Activated T-cell treated with anti-CD3 and anti-CD28 coated beads, Interleukin-2, amount 50 U/mL, for 72 hours (primary cell): ENCODE data around the gene NCK2. TPM values are rescaled to one million over a fixed set of nuclear protein-coding genes. Genes with fewer than 3 reads are reported as not detected.

ENCODE experiments used
- ATAC-seq, 2 donors: fragments of 150-1000 bp; cut with Tn5 transposase; replicated peaks in 1 of 2; 2 replicates each; pipeline ENCODE4 v1.10.0; 2021; ENCODE audit warnings: moderate library complexity in 2 of 2, mild to moderate bottlenecking in 1 of 2
- DNase-seq, 2 donors: peaks; one replicate each; pipeline ENCODE4 v3.0.0; 2021 to 2022; ENCODE audit warnings: mixed read lengths in 1 of 2
- H3K27ac Mint-ChIP-seq: one replicate; pipeline ENCODE4 v1.8.0; 2022; ENCODE audit warnings: mild to moderate bottlenecking, moderate library complexity, mixed read lengths
- H3K27me3 Mint-ChIP-seq: one replicate; pipeline ENCODE4 v1.8.0; 2022; ENCODE audit warnings: low read depth, mixed read lengths
- H3K36me3 Mint-ChIP-seq, 2 donors: one replicate each; pipeline ENCODE4 v1.8.0; 2022; ENCODE audit warnings: mixed read lengths in 2 of 2, mild to moderate bottlenecking in 1 of 2; ENCODE audit not compliant: insufficient read depth in 2 of 2
- H3K4me1 Mint-ChIP-seq: one replicate; pipeline ENCODE4 v1.8.0; 2022; ENCODE audit warnings: low read depth, mixed read lengths
- H3K4me3 Mint-ChIP-seq, 2 donors: one replicate each; pipeline ENCODE4 v1.8.0; 2022; ENCODE audit warnings: mild to moderate bottlenecking in 2 of 2, mixed read lengths in 2 of 2, moderate library complexity in 2 of 2
- H3K9me3 Mint-ChIP-seq, 2 donors: one replicate each; pipeline ENCODE4 v1.8.0; 2022; ENCODE audit warnings: mixed read lengths in 2 of 2
- total RNA-seq, 2 donors: library from RNA; stranded (reverse); gene quantifications; one replicate each; pipeline ENCODE4 v1.2.3, GENCODE V29; 2022

The NCK2 gene
- total RNA-seq, 2 donors from 2014 or later, result 159 to 161 TPM

DNA sequence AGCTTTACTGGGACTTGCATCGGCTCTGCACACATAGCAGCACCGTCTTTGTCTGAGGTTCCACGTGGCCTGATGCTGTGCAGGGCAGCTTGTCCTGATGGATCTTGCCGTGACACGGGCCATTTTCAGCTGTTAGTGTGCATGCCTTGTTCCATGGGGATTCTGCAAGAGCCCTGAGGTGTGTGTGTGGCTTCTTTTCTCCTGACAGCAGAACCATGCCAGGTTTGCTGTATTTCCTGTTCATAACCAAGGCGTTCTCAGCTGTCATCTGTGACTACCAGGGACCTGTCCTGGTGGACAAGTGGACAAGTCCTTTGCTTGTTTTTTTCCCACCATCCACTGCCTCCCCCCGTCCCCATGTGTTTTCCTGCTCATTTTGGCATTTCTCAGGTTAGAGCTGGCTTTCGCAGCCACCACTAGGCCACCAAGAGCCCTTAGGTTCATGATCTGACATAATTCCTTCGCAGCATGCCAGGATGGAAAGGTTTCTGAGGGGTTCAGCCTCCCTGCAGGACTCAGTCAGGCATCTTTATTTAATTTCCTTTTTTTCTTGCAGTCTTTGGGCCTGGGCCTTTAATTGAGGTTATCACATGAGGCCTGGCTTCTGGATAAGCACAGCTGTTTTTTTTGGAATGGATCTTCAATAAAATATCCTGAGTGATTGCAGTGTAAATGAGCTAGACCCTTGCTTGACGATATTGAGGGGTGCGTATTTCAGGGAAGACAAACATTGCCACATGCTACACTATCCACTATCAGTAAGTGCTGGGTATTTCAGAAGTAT, 139.4 kb downstream of the NCK2 start:
- H3K36me3 Mint-ChIP-seq, result peaks cover 21 to 52% of the 10 kb centered on the region in 2 donors
- DNase-seq, result no peak
- peaks cover 84% of the 10 kb centered on the region for H3K4me1 Mint-ChIP-seq
- no peak for ATAC-seq
- H3K27ac Mint-ChIP-seq, result peak overlapping the region; percentile 58
- peaks cover 2 to 5% of the 10 kb centered on the region in 2 donors for H3K9me3 Mint-ChIP-seq
- peak overlapping the region in 1 of 2 donors; percentile 18 for H3K4me3 Mint-ChIP-seq
- H3K27me3 Mint-ChIP-seq, result no peaks in the 10 kb centered on the region

DNA sequence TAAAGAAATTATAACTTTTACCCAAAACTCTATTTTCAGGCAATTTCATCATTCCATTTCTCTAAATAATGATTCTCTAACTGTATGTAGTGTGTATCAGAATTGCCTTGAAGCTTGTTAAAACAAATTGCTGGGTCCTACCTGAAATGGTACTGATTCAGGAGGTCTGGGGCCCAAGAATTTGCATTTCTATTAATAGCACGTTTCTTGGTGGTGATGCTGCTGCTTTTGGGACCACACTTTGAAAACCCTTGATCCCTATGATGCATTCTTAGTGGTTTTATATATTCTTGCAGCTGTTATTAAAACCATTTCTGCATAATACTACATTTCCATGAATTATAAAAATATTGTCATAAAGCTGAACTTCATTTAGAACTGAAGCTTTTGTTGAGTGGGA, 140.7 kb downstream of the NCK2 start:
- H3K4me1 Mint-ChIP-seq, result peaks cover 83% of the 10 kb centered on the region
- H3K9me3 Mint-ChIP-seq, result peaks cover 2 to 5% of the 10 kb centered on the region in 2 donors
- no peaks in the 10 kb centered on the region for H3K27me3 Mint-ChIP-seq
- H3K27ac Mint-ChIP-seq, result peak overlapping the region; percentile 90
- H3K4me3 Mint-ChIP-seq, result peak overlapping the region; percentile 38 to 61
- H3K36me3 Mint-ChIP-seq, result peaks cover 19 to 51% of the 10 kb centered on the region in 2 donors
- ATAC-seq (no peak), DNase-seq (no peak)

DNA sequence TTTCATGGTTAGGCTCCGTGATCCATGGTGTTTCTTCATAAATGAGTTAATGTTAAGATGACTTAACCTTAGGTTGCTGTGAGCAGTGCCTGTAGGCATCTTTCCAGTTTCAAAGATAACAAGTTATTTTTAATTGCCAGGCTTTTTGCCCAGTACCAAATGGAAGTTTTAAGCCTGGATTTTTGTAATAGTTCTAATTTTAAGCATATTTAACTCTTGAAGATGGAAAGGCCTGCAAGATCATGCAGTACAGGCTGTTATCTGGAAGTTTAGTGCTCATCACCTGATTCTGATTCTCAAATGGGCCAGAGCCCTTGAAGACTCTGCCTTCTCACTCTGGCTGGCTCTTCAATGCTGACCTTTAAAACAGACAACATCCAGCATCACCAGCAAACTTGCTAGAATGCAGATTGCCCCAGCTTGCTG, 141.3 kb downstream of the NCK2 start:
- DNase-seq (no peak), ATAC-seq (no peak)
- Mint-ChIP-seq H3K36me3 (peaks cover 21 to 54% of the 10 kb centered on the region in 2 donors), H3K27me3 (no peaks in the 10 kb centered on the region), H3K4me3 (peak overlapping the region; percentile 38 to 61), H3K27ac (peak overlapping the region; percentile 90), H3K4me1 (peaks cover 88% of the 10 kb centered on the region), H3K9me3 (peaks cover 2 to 5% of the 10 kb centered on the region in 2 donors)

DNA sequence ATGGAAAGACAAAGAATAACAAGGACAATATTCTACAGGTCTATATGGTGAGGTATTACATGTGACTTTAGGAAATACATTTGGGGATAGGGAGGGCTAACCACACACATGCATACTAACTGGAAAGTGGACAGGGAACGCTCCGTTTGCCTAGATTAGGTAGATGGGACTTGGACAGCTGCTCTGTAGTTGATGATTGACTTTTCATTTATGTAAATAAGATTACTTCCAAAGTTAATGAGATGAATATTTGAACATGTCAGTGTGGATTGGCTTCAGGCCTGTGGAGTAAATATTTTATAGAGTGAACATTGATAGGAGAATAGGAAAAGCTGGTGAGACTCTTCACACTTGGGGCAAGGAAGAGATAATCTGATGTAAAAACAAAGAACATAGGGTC, 142.0 kb downstream of the NCK2 start:
- ATAC-seq (no peak), DNase-seq (no peak)
- peaks cover 21 to 54% of the 10 kb centered on the region in 2 donors for H3K36me3 Mint-ChIP-seq
- peaks cover 91% of the 10 kb centered on the region for H3K4me1 Mint-ChIP-seq
- H3K9me3 Mint-ChIP-seq, result peaks cover 2 to 5% of the 10 kb centered on the region in 2 donors
- H3K27ac Mint-ChIP-seq, result peak overlapping the region; percentile 90
- peak overlapping the region; percentile 9 to 61 for H3K4me3 Mint-ChIP-seq
- no peaks in the 10 kb centered on the region for H3K27me3 Mint-ChIP-seq

DNA sequence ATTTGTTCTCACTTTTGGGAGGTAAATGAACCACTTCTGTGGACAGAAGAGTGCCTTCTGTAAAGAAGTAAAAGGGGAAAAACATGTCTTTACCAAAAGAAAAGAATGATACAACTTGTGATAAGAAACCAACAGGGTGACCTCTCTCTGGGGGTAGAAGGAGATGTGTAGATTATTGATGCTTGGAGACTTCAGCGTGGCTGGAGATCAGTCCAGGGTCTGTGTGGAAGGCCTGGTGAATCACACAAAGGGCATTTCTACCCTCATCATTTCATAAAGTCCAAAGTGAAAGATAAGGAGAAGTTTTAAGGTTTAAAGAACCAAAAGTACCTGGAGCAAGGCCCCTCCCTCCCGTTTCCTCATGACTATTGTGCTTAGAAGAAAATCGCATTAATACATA, 142.5 kb downstream of the NCK2 start:
- Mint-ChIP-seq H3K27ac (peak overlapping the region; percentile 90), H3K4me3 (peak overlapping the region in 1 of 2 donors; percentile 61), H3K27me3 (no peaks in the 10 kb centered on the region), H3K4me1 (peaks cover 85% of the 10 kb centered on the region), H3K36me3 (peaks cover 21 to 51% of the 10 kb centered on the region in 2 donors), H3K9me3 (peaks cover 2 to 5% of the 10 kb centered on the region in 2 donors)
- DNase-seq (no peak), ATAC-seq (peak; percentile 30 to 39)

DNA sequence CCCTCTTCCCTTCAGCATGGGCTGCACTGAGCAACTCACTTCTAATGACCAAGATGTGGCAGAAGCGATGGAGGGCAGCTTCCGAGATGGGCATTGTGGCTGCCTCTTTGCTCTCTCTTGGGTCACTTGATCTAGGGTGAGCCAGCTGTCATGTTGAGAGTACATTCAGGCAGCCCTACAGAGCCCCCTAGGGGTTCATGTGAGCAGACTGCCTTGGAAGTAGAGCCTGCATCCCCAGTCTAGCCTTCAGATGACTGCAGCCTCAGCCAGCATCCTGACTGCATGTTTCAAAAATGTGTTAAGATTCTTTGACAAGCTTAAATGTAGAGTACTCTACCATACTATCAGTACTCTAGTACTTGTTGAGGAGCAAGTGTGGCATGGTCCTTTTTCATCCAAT, 143.9 kb downstream of the NCK2 start:
- Mint-ChIP-seq H3K9me3 (peaks cover 2 to 5% of the 10 kb centered on the region in 2 donors), H3K36me3 (peaks cover 23 to 54% of the 10 kb centered on the region in 2 donors), H3K27ac (peak overlapping the region; percentile 57), H3K4me3 (no peak overlapping the region), H3K27me3 (no peaks in the 10 kb centered on the region), H3K4me1 (peaks cover 71% of the 10 kb centered on the region)
- ATAC-seq (peak; percentile 67 to 74), DNase-seq (peak in 1 of 2 donors; percentile 48)

DNA sequence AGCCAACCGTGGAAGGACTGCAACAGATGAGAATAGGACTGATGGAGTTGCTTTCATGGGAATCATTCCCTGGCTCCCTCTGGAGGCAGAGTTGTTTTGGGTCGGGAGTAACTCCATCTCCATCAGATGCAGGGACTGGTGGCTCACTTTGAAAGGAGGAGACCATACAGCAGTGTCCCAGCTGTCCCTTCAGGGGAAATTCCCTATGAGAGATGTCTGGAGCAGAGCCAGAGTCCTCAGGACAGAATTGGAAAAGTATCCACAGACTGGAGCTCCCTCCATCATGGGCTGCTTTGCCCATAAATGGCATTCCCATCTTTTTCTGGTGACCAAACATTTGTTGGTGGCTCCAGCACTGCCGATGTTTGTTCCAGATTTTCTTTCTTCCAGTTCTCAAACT, 144.3 kb downstream of the NCK2 start:
- Mint-ChIP-seq H3K4me3 (no peak overlapping the region), H3K4me1 (peaks cover 67% of the 10 kb centered on the region), H3K27ac (peak overlapping the region; percentile 57), H3K27me3 (no peaks in the 10 kb centered on the region), H3K36me3 (peaks cover 23 to 58% of the 10 kb centered on the region in 2 donors), H3K9me3 (peaks cover 2 to 5% of the 10 kb centered on the region in 2 donors)
- DNase-seq, result no peak
- ATAC-seq, result no peak

DNA sequence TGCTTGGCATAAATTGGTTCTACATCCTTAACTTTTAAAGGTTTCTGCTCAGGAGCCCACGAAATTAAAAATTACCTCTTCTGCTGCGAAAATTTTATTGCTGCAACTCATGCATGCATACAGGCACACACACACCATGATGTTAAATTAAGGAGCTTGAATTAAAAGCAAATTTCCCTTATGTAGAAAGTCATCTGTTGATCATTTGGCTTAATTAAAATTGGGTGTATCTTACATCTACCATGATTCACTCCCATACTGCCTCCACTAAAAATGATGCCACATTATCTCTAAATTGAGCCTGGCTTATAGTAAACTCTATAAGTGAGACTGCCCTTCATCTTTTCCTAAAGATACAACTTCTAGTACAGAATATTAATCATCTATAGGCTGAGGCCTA, 145.4 kb downstream of the NCK2 start:
- DNase-seq (no peak), ATAC-seq (no peak)
- Mint-ChIP-seq H3K27ac (peak overlapping the region; percentile 4), H3K36me3 (peaks cover 22 to 62% of the 10 kb centered on the region in 2 donors), H3K9me3 (peaks cover 2 to 5% of the 10 kb centered on the region in 2 donors), H3K4me1 (peaks cover 65% of the 10 kb centered on the region), H3K27me3 (no peaks in the 10 kb centered on the region), H3K4me3 (no peak overlapping the region)

DNA sequence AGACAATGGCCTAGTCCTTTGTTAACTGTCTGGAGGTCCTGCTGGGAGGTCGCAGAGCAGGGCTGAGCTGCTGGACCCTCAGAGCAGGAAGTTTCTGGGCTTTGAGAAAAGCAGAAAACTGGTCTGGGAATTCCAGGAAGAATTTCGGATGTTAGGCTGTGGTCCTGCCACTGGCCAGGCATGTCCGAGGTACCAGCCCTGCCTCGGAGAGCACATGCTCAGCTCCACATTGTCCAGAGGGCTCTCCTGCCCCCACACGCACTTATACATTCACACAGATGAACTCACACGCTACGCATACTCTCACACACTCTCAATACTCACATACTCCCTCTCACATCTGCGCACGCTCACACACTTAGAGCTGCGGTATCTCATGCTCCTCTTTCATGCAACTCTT, 146.1 kb downstream of the NCK2 start:
- Mint-ChIP-seq H3K27ac (peak overlapping the region; percentile 82), H3K36me3 (peaks cover 22 to 66% of the 10 kb centered on the region in 2 donors), H3K4me3 (no peak overlapping the region), H3K9me3 (peaks cover 2 to 5% of the 10 kb centered on the region in 2 donors), H3K4me1 (peaks cover 68% of the 10 kb centered on the region), H3K27me3 (no peaks in the 10 kb centered on the region)
- ATAC-seq, result no peak
- no peak for DNase-seq

DNA sequence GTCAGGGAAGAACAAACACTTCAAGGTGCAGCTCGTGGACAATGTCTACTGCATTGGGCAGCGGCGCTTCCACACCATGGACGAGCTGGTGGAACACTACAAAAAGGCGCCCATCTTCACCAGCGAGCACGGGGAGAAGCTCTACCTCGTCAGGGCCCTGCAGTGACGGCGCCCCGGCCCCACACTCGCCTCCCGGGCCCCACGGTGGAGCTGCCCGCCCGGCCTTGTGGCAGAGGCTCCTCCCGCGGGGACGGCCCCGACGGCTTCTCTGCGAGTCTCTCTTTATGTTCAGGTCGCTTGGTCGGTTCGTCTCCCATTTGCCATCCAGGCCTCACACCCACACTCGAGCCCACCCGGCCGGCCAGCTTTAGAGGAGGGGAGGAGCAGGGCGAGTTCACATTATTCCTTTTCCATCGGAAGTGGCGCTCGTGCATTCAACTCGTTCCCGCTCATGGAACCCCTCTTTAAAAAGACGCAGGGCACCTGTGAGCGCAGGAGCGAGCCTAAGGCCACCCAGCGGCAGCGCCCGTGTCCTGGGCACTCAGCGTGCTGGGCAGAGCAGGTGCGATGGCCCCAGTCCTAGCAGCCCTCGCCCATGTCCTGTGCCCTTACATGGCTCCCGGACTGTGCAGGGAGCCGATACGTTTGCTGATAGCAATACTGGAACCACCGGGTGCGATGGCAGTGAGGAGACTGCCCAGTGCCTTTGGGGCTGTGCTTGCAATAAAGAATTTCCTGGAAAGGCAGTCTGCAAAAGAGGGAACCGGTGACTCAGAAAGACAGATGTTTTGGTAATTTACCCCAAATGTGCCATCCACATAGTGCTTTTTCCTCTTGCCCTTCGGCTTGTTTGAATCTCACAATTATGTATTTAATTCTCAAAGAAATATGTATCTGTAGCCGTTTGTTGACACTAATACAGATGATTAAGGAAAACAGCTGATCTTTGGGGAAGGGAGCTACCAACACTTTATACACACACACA, 148.6 kb downstream of the NCK2 start:
- DNase-seq (no peak), ATAC-seq (no peak)
- Mint-ChIP-seq H3K27me3 (no peaks in the 10 kb centered on the region), H3K9me3 (peaks cover 0 to 5% of the 10 kb centered on the region in 2 donors), H3K27ac (no peak overlapping the region), H3K4me1 (peaks cover 48% of the 10 kb centered on the region), H3K36me3 (peaks cover 17 to 58% of the 10 kb centered on the region in 2 donors), H3K4me3 (no peak overlapping the region)

DNA sequence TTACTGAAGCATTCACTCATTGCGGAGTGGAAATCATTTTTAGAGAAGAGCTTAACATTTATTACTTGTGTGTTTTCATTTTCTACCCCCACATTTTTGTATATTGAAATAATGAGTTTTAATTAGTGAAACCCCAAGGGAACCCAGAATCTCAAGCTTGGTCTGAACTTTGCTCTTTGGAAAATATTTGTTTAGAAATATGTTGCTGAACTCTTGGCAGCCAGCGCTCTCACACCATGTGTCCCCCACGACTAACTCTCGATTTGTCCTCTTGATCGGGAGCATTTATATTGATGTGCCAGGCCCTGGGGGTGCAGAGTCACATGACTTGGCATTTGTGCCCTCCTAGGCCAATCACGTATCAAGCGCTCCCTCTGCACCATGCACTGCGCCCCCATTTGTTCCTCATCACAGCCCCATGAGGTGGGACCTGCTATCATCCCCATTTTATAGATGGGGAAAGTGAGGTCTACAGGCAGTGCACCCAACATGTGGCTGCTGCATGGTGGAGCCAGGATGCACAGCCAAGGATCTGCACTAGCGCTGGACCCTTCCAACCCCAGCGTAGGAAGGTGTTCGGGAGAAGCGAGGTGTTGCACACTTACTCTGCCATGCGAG, 149.7 kb downstream of the NCK2 start:
- H3K9me3 Mint-ChIP-seq, result peaks cover 2 to 10% of the 10 kb centered on the region in 2 donors
- H3K27ac Mint-ChIP-seq, result peak overlapping the region; percentile 38
- no peak overlapping the region for H3K4me3 Mint-ChIP-seq
- DNase-seq, result no peak
- peaks cover 18 to 59% of the 10 kb centered on the region in 2 donors for H3K36me3 Mint-ChIP-seq
- no peaks in the 10 kb centered on the region for H3K27me3 Mint-ChIP-seq
- no peak for ATAC-seq
- peaks cover 39% of the 10 kb centered on the region for H3K4me1 Mint-ChIP-seq

DNA sequence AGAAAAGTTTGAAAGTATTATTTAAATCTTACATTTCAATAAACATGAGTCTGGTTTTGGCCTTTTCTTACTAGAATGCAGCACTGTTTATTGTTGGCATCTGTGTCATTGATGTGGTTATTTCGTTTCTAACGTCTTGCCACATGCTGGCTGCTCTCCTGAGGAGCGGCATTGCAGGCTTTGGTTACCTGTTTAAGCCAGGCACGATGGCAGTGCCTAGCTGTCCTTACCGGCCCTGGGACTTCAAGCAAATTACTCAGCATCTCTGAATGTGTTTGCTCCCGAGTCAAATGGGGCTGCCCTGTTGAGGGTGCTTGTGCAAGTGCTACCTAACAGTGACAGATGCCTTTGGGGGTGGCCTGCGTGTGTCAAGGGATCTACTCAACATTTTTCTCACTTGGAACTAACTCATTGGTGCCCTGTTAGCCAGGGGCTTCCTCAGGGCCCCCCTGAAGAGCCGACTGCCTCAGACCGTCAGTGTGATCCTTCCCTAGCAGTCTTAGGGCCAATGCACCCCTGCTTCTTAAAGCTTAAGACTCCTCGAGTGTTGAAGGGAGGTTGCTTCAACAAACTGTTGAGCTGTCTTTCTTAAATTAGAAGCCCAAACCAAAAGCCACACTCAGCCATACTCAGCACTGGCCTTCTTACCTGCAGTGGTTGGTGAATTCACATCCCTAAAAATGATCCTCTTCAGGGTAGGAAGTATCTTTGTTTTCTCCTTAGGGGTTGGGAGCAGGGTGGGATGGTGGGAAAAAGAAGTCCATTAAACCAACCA, 151.5 kb downstream of the NCK2 start:
- ATAC-seq, result peak; percentile 35 to 49
- no peak for DNase-seq
- no peaks in the 10 kb centered on the region for H3K27me3 Mint-ChIP-seq
- H3K4me1 Mint-ChIP-seq, result peaks cover 26% of the 10 kb centered on the region
- no peak overlapping the region for H3K4me3 Mint-ChIP-seq
- peaks cover 23 to 59% of the 10 kb centered on the region in 2 donors for H3K36me3 Mint-ChIP-seq
- peak overlapping the region; percentile 71 for H3K27ac Mint-ChIP-seq
- H3K9me3 Mint-ChIP-seq, result peaks cover 9 to 13% of the 10 kb centered on the region in 2 donors
